ENCODE results near the gene SLC25A19. TPM values are rescaled to one million over a fixed set of nuclear protein-coding genes. Genes with fewer than 3 reads are reported as not detected.

SLC25A19 gene
- total and polyA plus RNA-seq, 3 donors from 2014 or later, result 34.3 to 98.0 (median 44.6) TPM

DNA sequence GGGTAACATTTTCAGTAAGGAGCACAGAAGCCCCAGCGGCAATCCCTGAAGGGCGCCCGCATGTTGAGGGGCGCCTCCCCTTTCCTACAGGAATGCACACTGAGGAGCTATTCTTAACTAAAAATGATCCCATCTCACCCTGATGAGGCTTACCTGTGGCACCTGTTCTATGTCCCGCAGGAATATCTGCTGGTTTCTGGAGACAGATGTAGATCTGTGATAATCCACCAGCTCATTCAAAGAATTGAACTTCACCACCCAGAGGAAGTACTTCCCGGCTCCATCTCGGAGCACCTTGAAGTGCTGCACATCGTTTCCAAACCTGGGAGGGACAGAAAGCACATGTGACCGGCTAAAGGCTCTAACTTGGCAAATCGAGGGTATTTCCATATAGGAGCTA lies 32.3 kb upstream of the SLC25A19 start:
- intact Hi-C loops (cut with DNase I; ENCODE audit: low total_unique reads), result loop anchor here (5.0 kb wide), 1 partner anchor 86 kb away; the partner anchor contains the start of gene GRB2
- no peaks in the 10 kb centered on the region for H3K36me3 ChIP-seq (ENCODE audit: low read depth, missing control alignments)
- WGBS, 2 donors, result 84% methylated on average over 10 of the region's 10 CpGs

DNA sequence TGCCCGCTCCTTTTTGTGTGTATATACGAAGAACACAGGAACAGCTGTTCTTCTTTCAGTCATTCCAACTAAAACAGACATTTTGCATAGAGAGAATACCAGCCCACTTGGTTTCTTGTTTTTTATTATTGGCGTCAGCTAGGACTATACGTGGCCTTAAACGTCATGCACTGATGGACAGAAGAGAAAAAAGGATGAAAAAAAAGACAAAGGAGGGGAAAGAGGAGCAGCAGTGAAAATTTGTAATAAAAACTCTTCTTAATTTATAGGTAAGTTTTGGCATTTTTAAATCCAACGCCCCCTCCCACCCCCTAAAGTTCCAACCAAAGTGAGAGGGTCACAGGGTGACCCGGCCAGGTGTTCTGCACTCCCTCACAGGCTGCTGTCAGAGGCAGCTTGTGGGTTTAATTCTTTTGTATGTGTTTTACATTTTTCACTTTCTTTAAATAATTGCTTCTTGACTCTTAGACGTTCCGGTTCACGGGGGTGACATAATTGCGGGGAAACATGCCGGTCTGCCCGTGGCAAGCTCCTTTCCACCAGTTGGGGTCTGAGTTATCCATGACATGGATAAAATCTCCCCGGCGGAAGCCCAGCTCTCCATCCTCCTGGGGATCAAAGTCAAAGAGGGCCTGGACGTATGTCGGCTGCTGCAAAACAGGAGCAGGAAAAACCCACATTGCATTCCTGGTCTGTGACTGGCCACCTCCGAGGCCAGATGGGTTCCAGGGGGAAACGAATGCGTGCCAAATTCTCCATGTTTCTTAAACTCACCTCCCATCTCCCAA lies 30.9 kb upstream of the SLC25A19 start:
- WGBS, 2 donors, result 84 to 87% methylated on average over 20 of the region's 20 CpGs
- H3K36me3 ChIP-seq (ENCODE audit: low read depth, missing control alignments), result no peaks in the 10 kb centered on the region
- no peak overlapping the region for H3K27ac ChIP-seq

More for the DNA sequence above, 32.3 kb upstream of the SLC25A19 start:
- no peaks in the 10 kb centered on the region for H3K4me1 ChIP-seq
- H3K27ac ChIP-seq, result no peak overlapping the region
- no peak overlapping the region for H3K4me3 ChIP-seq
- no peak for DNase-seq
- H3K27me3 ChIP-seq, result no peaks in the 10 kb centered on the region
- H3K9me3 ChIP-seq, result no peaks in the 10 kb centered on the region
- no peak for TF ChIP-seq POLR2A (IDR thresholded peaks at IDR 0.05)
- TF ChIP-seq, protein P1, sequence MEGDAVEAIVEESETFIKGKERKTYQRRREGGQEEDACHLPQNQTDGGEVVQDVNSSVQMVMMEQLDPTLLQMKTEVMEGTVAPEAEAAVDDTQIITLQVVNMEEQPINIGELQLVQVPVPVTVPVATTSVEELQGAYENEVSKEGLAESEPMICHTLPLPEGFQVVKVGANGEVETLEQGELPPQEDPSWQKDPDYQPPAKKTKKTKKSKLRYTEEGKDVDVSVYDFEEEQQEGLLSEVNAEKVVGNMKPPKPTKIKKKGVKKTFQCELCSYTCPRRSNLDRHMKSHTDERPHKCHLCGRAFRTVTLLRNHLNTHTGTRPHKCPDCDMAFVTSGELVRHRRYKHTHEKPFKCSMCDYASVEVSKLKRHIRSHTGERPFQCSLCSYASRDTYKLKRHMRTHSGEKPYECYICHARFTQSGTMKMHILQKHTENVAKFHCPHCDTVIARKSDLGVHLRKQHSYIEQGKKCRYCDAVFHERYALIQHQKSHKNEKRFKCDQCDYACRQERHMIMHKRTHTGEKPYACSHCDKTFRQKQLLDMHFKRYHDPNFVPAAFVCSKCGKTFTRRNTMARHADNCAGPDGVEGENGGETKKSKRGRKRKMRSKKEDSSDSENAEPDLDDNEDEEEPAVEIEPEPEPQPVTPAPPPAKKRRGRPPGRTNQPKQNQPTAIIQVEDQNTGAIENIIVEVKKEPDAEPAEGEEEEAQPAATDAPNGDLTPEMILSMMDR (IDR thresholded peaks at IDR 0.05), result no peak

DNA sequence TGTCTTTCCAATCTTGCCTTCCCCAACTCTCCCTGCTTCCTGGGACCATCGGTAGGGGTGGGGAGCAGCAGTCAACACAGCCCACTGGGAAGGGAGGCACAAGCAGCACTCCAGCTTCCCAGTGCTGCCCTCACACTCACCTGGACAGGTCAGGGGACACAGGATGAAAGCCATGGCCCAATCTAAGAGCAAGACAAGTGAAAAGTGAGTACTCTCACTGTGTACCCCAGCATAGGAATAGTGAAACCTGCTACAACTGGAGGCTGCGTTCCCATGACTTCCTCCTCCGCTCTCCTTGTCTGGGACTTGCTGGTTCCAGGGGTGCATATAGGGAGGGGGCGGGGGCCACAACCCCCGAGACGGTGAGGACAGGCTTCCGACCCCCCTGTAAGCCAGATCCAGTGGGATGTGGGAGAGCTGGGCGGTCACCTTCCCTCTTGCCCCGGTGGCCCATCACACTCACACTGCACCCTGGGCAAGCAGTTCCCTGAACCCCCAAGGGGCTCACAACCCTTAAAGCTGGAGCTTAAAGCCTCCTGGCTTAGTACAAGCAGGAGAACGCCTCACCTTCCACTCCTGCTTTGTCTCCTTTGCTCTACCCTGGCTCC lies 29.5 kb upstream of the SLC25A19 start:
- no peaks in the 10 kb centered on the region for H3K9me3 ChIP-seq
- H3K27ac ChIP-seq, result no peak overlapping the region
- WGBS, 2 donors, result 86 to 87% methylated on average over 10 of the region's 10 CpGs
- no peak overlapping the region for H3K4me3 ChIP-seq
- TF ChIP-seq, protein P1 (IDR thresholded peaks at IDR 0.05), result no peak
- TF ChIP-seq POLR2A (IDR thresholded peaks at IDR 0.05), result no peak
- DNase-seq, result no peak
- no peaks in the 10 kb centered on the region for H3K27me3 ChIP-seq
- intact Hi-C loops (cut with DNase I; ENCODE audit: low total_unique reads), result no loop called here
- no peaks in the 10 kb centered on the region for H3K4me1 ChIP-seq
- no peaks in the 10 kb centered on the region for H3K36me3 ChIP-seq (ENCODE audit: low read depth, missing control alignments)

More for the DNA sequence above, 30.9 kb upstream of the SLC25A19 start:
- Histone ChIP-seq H3K27me3 (no peaks in the 10 kb centered on the region), H3K9me3 (no peaks in the 10 kb centered on the region), H3K4me1 (no peaks in the 10 kb centered on the region), H3K4me3 (no peak overlapping the region)
- no peak for TF ChIP-seq POLR2A (IDR thresholded peaks at IDR 0.05)
- TF ChIP-seq, protein P1 (IDR thresholded peaks at IDR 0.05), result no peak
- intact Hi-C loops (cut with DNase I; ENCODE audit: low total_unique reads), result loop anchor here (5.0 kb wide), 1 partner anchor 87 kb away; the partner anchor contains the start of gene GRB2
- DNase-seq, result no peak

DNA sequence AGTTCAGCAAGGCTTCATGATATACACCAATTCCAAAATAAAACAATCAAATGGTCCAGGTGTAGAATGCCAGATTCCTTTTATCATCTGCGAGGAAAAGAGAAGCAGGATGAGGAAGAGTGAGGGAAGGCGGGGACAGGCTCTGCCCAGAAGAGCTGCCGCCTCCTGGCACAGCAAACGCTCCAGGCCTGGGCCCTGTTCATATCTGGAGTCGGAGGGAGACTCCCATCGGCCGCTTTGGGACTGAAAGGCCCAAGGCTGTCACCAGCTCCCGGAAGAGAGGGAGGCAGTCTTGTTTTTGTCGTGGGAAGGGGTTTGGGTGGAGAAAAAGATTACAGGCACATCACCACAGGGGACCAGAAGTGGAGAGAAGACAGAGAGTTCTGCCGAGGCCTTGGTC lies 29.0 kb upstream of the SLC25A19 start:
- Histone ChIP-seq H3K4me3 (no peak overlapping the region), H3K27me3 (no peaks in the 10 kb centered on the region), H3K27ac (no peak overlapping the region), H3K9me3 (no peaks in the 10 kb centered on the region), H3K4me1 (no peaks in the 10 kb centered on the region), H3K36me3 (ENCODE audit: low read depth, missing control alignments) (no peaks in the 10 kb centered on the region)
- TF ChIP-seq, protein P1 (IDR thresholded peaks at IDR 0.05), result no peak
- no peak for TF ChIP-seq POLR2A (IDR thresholded peaks at IDR 0.05)
- intact Hi-C loops (cut with DNase I; ENCODE audit: low total_unique reads), result no loop called here
- no peak for DNase-seq
- 69 to 75% methylated on average over 10 of the region's 10 CpGs for WGBS, 2 donors
